NB4 (cell line): ENCODE results near the gene MYO1A.

Source experiments
- DNase-seq: peaks from one replicate; pipeline ENCODE4 v3.0.0; 2010; ENCODE audit warnings: low read depth
- H3K4me3 ChIP-seq: one replicate; pipeline ENCODE4 v1.5.1; 2011; ENCODE audit warnings: mild to moderate bottlenecking, low read depth, low read length, moderate library complexity
- CTCF ChIP-seq: IDR thresholded peaks from one replicate; pipeline ENCODE4 v1.5.1; 2012; ENCODE audit warnings: low read depth, low read length
- MYC ChIP-seq: IDR thresholded peaks from 2 replicates; pipeline ENCODE4 v1.6.1; 2011; ENCODE audit warnings: low read depth, low read length
- POLR2A ChIP-seq: IDR thresholded peaks from 2 replicates; pipeline ENCODE4 v1.6.1; 2011; ENCODE audit warnings: mild to moderate bottlenecking; ENCODE audit not compliant: insufficient read length; ENCODE audit errors: extremely low read depth
- TF ChIP-seq, protein P1 (sequence below): IDR thresholded peaks from 2 replicates; pipeline ENCODE4 v1.6.1; 2011; ENCODE audit warnings: low read depth, low read length

MYO1A gene

GRCh38 chr12:57039016-57039798, 10.7 kb downstream of the MYO1A start:
- TF ChIP-seq MYC, result no peak
- TF ChIP-seq POLR2A, result no peak
- no peak for TF ChIP-seq CTCF
- TF ChIP-seq, protein P1, sequence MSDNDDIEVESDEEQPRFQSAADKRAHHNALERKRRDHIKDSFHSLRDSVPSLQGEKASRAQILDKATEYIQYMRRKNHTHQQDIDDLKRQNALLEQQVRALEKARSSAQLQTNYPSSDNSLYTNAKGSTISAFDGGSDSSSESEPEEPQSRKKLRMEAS, result no peak
- no peak overlapping the region for H3K4me3 ChIP-seq
- no peak for DNase-seq

DNA sequence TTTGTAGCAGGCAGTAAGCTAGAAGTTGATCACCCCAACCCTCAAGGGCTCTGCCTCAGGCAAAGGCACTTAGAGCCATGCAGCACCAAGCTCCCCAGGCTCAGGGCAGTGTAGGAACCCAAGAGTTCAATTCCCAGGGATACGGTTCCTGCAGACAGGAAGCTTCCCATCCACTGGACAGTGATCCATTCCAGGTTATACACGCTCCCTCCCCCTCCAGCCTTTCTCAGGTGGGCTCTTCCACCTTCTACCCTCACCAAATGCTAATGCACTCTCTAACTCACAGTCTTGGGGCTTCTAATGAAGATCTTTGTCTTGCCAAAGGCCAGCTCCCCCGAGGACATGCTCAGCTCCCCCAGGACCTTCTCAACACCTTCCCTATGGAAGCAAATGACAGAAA, 12.7 kb downstream of the MYO1A start:
- H3K4me3 ChIP-seq, result no peak overlapping the region
- TF ChIP-seq MYC, result no peak
- TF ChIP-seq, protein P1, result no peak
- no peak for TF ChIP-seq CTCF
- no peak for TF ChIP-seq POLR2A
- no peak for DNase-seq

DNA sequence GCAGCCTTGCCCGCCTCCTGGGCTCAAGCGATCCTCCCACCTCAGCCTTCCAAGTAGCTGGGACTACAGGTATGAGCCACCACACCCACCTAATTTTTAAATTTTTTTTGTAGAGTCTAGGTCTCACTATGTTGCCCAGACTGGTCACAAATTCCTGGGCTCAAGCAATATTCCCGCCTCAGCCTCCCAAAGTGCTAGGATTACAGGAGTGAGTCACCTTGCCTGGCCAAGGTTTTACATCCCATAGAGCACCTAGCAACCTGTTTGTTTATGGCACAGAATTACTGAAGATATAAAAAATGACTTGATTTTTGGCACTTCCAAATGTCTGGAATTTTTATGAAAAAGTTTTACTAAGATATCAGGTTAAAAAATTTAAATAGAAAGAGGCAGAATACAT, 16.5 kb downstream of the MYO1A start:
- H3K4me3 ChIP-seq, result no peak overlapping the region
- TF ChIP-seq MYC, result no peak
- no peak for TF ChIP-seq POLR2A
- TF ChIP-seq, protein P1, result no peak
- no peak for TF ChIP-seq CTCF
- DNase-seq, result no peak

DNA sequence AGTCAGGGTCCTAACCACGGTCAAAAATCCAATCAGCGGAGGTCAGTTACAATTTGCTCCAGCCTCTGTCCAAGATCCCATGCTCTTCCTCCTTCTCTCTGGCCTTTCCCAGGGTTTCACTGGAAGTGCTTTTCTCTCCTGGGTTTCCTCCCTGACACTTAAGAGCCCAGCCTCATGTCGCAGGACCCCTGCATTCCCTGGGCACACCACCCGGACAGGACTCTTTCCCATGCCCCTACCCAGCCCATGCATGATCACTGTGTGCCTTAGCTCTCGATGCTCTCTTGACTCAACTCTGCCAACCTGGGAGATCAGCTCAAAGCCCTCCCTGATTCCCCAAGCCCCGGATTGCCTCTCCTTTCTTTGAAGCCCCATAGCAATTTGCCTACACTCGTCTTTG, 18.1 kb downstream of the MYO1A start:
- TF ChIP-seq MYC (no peak), POLR2A (no peak), CTCF (no peak)
- no peak overlapping the region for H3K4me3 ChIP-seq
- no peak for DNase-seq

- no peak; the same call in 1 of the 2 replicates for TF ChIP-seq MYC
- no peak for TF ChIP-seq CTCF
- TF ChIP-seq, protein P1, result no peak
- peak; percentile 61 for DNase-seq
- H3K4me3 ChIP-seq, result no peak overlapping the region
These were observed 18.7 kb downstream of the MYO1A start for GRCh38 chr12:57031138-57031725.
